DND-41 (cell line): ENCODE results near the gene SLC6A11.
A peak's percentile ranks its signal among the peaks of the same experiment; 100 is the strongest.

Experiments
- ATAC-seq: fragments of 200-7000 bp; cut with Tn5 transposase; 3 replicates; pipeline ENCODE4 v1.9.1; 2021; ENCODE audit warnings: low read depth; ENCODE audit not compliant: insufficient read depth
- DNase-seq: peaks from one replicate; pipeline ENCODE4 v3.0.0-alpha.2; 2020
- H2AFZ ChIP-seq: 2 replicates; pipeline ENCODE4 v1.6.0; 2012; ENCODE audit warnings: low read depth, low read length
- H3K27ac ChIP-seq: 2 replicates; pipeline ENCODE4 v1.5.1; 2012; ENCODE audit warnings: low read length, inconsistent platforms
- H3K27me3 ChIP-seq: fragments of 200-600 bp; sonication (generic); 2 replicates; pipeline ENCODE4 v1.6.0; 2012; ENCODE audit warnings: low read length, mild to moderate bottlenecking, inconsistent platforms; ENCODE audit not compliant: insufficient read depth, poor library complexity
- H3K36me3 ChIP-seq: 2 replicates; pipeline ENCODE4 v1.5.1; 2012; ENCODE audit warnings: low read length, inconsistent platforms; ENCODE audit not compliant: insufficient read depth
- H3K4me1 ChIP-seq: 2 replicates; pipeline ENCODE4 v1.5.1; 2012; ENCODE audit warnings: mild to moderate bottlenecking, low read length; ENCODE audit not compliant: insufficient read depth
- H3K4me2 ChIP-seq: 2 replicates; pipeline ENCODE4 v1.6.0; 2012; ENCODE audit warnings: mild to moderate bottlenecking, moderate library complexity, low read length, inconsistent platforms; ENCODE audit not compliant: insufficient read depth
- H3K4me3 ChIP-seq, 2 experiments: fragments of 200-600 bp in 1 of 2; shearing (Covaris generic) in 1 of 2; 2 replicates each; pipeline ENCODE4 v1.5.1; 2012 to 2016; ENCODE audit warnings: inconsistent platforms in 2 of 2, low read length in 2 of 2, mild to moderate bottlenecking in 2 of 2, low read depth in 1 of 2, moderate library complexity in 1 of 2
- H3K79me2 ChIP-seq: 2 replicates; pipeline ENCODE4 v1.6.0; 2012; ENCODE audit warnings: low read length, inconsistent platforms; ENCODE audit not compliant: insufficient read depth
- H3K9ac ChIP-seq: 2 replicates; pipeline ENCODE4 v1.6.0; 2012; ENCODE audit warnings: low read depth, mild to moderate bottlenecking, inconsistent platforms, low read length, moderate library complexity
- H3K9me3 ChIP-seq: 2 replicates; pipeline ENCODE4 v1.5.1; 2012; ENCODE audit warnings: low read length, moderate library complexity, mild to moderate bottlenecking, inconsistent platforms; ENCODE audit not compliant: insufficient read depth, severe bottlenecking
- H4K20me1 ChIP-seq: 2 replicates; pipeline ENCODE4 v1.6.0; 2012; ENCODE audit warnings: low read length; ENCODE audit not compliant: insufficient read depth
- EZH2 ChIP-seq: IDR thresholded peaks from 3 replicates; pipeline ENCODE4 v1.6.1; 2012; ENCODE audit warnings: borderline replicate concordance, low read depth, mild to moderate bottlenecking, moderate library complexity, low read length, inconsistent platforms; ENCODE audit not compliant: severe bottlenecking
- TF ChIP-seq, protein P1 (sequence below): IDR thresholded peaks from 2 replicates; pipeline ENCODE4 v1.5.1; 2012; ENCODE audit warnings: borderline replicate concordance, low read length, moderate library complexity, mild to moderate bottlenecking; ENCODE audit not compliant: poor library complexity, severe bottlenecking; ENCODE audit errors: extremely low read depth

The SLC6A11 gene

DNA sequence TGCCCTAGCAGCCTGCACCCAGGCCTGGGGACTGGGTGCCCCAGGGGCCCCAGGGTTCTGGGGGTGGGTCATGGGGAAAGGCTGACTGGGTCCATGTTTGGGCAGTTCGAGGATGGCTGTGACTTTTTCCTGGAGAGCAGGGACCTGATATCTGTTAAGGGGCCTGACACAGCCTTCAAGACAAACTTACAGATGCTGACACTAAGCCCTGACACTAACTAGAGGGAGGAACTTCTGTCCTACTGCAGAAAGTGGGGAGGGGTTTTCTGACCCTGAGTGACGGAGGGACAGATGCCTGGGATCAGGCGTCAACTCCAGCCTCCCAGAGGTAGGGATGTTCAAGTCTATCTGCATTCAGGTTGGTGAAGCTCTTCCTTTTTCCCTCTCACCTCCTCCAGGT, 45.0 kb upstream of the SLC6A11 start:
- H3K27me3 ChIP-seq = no peaks in the 10 kb centered on the region
- H3K4me2 ChIP-seq = no peak overlapping the region
- ATAC-seq = no peak
- H3K9ac ChIP-seq = no peak overlapping the region
- no peak for DNase-seq
- no peaks in the 10 kb centered on the region for H3K9me3 ChIP-seq
- H3K4me3 ChIP-seq = no peak overlapping the region
- H3K36me3 ChIP-seq = no peaks in the 10 kb centered on the region
- H3K27ac ChIP-seq = no peak overlapping the region
- H2AFZ ChIP-seq = no peak overlapping the region
- TF ChIP-seq, protein P1, sequence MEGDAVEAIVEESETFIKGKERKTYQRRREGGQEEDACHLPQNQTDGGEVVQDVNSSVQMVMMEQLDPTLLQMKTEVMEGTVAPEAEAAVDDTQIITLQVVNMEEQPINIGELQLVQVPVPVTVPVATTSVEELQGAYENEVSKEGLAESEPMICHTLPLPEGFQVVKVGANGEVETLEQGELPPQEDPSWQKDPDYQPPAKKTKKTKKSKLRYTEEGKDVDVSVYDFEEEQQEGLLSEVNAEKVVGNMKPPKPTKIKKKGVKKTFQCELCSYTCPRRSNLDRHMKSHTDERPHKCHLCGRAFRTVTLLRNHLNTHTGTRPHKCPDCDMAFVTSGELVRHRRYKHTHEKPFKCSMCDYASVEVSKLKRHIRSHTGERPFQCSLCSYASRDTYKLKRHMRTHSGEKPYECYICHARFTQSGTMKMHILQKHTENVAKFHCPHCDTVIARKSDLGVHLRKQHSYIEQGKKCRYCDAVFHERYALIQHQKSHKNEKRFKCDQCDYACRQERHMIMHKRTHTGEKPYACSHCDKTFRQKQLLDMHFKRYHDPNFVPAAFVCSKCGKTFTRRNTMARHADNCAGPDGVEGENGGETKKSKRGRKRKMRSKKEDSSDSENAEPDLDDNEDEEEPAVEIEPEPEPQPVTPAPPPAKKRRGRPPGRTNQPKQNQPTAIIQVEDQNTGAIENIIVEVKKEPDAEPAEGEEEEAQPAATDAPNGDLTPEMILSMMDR = no peak
- no peak for TF ChIP-seq EZH2
- 0 out of 2 replicates have a peak, but pooled peaks cover 3% of the 10 kb centered on the region for H4K20me1 ChIP-seq
- no peaks in the 10 kb centered on the region for H3K79me2 ChIP-seq
- H3K4me1 ChIP-seq = no peaks in the 10 kb centered on the region

- Histone ChIP-seq H3K9me3 (no peaks in the 10 kb centered on the region), H2AFZ (no peak overlapping the region), H3K36me3 (no peaks in the 10 kb centered on the region), H4K20me1 (0 out of 2 replicates have a peak, but pooled peaks cover 3% of the 10 kb centered on the region), H3K4me2 (no peak overlapping the region), H3K79me2 (no peaks in the 10 kb centered on the region), H3K27me3 (no peaks in the 10 kb centered on the region), H3K4me1 (no peaks in the 10 kb centered on the region), H3K4me3 (no peak overlapping the region), H3K27ac (no peak overlapping the region), H3K9ac (no peak overlapping the region)
- ATAC-seq (no peak), DNase-seq (no peak)
- TF ChIP-seq, protein P1 = no peak
- no peak for TF ChIP-seq EZH2
These were observed 44.4 kb upstream of the SLC6A11 start for GRCh38 chr3:10771486-10772270.

DNA sequence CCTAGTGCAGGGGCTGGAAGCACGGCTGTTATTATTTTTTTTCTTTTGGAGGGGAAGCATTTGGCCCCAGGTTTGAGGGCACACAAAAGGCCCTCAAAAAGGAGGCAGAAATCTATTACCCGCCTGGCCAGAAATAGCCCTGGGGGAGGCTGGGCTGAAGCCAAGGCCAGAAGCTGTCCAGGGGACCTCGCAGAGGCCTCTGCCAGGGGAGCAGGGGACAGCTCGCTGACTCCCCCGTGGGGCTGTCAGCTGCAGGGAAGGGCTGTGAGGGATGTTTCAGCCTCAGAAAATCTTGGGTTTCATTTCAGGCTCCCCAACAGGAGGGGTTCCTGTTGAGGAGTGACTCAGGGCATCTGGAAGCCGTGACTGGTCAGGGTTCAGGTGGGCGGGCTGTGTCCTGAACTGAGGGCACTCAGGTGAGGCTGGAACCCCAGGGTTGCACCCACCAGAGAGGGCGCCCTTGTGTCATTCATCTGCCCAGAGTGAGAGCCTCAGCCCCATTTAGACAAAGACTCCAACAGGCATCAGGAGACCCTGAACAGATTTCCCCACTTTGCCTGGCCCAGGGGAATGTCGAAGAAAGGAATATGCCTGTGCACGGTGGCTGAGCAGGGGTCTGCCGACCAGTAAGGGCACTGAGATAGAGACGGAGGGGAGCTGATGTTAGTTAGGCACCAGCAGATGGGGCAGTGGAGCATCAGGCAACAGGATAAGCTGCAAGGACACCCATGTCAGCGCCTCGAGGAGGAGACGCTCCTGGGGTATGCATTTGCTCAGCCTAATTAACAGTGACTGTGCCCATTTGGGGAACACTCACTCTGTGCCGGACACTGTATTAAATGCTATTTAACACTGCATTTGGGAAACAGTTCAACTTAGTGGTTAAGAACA, 43.5 kb upstream of the SLC6A11 start:
- DNase-seq = no peak
- no peak overlapping the region for H3K4me2 ChIP-seq

More for the DNA sequence above, 43.5 kb upstream of the SLC6A11 start:
- TF ChIP-seq, protein P1 = peak; percentile 20
- no peak for TF ChIP-seq EZH2
- 0 out of 2 replicates have a peak, but pooled peaks cover 3% of the 10 kb centered on the region for H4K20me1 ChIP-seq
- no peaks in the 10 kb centered on the region for H3K4me1 ChIP-seq
- H3K27me3 ChIP-seq = peaks cover 1% of the 10 kb centered on the region
- no peak overlapping the region for H3K27ac ChIP-seq
- H3K36me3 ChIP-seq = no peaks in the 10 kb centered on the region
- no peak for ATAC-seq
- no peak overlapping the region for H2AFZ ChIP-seq
- no peak overlapping the region for H3K9ac ChIP-seq
- H3K4me3 ChIP-seq = no peak overlapping the region
- H3K9me3 ChIP-seq = no peaks in the 10 kb centered on the region
- no peaks in the 10 kb centered on the region for H3K79me2 ChIP-seq
